SKM-1 (cell line): ENCODE measurements around the gene CKMT1B.
"Not testable (repeated sequence)": the region's sequence is repeated elsewhere in the genome, so short reads cannot be mapped to it uniquely, and the experiment has no call there.

Experiments used
- DNase-seq: peaks from one replicate; lab custom pipeline; 2025; ENCODE audit not compliant: unreplicated experiment; lab: John Stamatoyannopoulos, UW

Gene CKMT1B

DNA sequence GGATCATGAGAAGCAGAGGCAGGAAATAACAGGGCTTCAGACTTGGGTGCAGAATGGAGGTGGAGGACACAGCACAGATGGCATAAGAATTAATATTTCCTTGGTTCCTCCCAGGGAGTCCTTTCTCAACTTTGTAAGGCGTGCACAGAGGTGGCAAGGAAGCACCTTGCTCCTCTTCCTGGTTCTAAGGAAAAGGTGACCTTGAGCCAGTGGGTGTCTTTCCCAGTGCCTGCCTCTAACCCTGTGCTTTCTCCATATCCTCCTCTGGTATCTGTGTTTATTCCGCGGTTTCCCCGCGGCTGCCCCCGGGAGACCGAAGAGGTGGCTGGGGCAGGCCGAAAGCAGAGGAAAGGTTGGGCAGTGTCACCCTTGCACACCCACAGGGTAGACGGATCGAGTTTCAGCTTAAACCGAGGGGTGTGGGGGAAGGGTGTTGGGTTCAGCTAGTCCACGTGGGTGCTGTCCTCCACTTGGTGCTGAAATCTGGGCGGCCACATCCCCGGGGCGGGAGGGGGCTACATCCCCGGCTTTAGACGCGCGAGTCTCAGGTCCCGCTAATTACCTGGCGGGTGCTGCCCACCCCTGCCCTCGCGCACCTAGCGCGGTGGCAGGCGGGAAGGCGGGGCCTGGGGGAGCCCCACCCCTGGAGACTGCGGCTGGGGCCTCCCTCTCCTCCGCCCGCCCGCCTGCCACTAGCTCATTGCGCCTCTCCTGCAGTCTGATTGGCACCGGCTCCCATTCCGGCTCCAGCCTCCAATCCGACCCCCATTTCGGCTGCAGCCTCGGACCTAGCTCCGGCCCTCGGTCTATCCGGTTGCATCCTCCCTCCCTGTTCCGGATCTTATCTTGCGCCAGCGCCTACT lies at the start of gene CKMT1B:
TSS of gene CKMT1B (plus strand) at position 700 of the 863 bp plus-strand sequence. CDS start 192 bp downstream, outside the sequence.
- not testable (repeated sequence) for DNase-seq

GRCh38 chr15:43544266-43544665 lies 49.6 kb upstream of the CKMT1B start:
- DNase-seq = no peak

DNA sequence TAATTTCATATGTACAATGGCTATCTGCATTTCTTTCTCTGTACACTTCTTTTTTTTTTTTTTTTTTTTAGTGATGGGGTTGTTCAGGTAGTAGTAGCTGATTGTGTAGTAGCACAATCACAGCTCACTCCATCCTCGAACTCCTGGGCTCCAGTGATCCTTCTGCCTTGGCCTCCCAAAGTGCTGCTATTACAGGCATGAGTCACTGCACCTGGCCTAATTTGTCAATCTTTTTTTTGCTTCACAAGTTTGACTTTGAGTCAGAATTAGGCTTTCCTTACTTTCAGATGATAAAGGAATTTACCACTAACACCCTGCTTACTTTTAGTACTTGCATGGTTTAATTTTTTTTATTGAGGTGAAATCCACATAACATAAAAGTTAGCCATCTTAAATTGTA lies 48.4 kb upstream of the CKMT1B start:
- no peak for DNase-seq

DNA sequence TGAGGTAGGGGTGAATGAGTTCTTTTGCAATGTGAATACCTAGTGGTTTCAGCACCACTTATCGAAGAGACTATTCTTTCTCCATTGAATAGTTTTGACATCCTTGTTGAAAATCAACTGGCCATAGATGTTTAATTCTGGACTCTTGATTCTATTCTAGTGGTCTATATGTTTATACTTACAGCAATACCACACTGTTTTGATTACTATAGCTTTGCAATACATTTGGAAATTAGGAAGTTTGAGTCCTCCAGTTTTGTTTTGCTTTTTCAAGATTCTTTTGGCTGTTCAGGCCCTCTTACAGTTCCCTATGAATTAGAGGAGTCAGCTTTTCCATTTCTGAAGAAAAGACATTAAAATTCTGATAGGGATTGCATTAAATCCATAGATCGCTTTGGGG lies 46.3 kb upstream of the CKMT1B start:
- DNase-seq = no peak

DNA sequence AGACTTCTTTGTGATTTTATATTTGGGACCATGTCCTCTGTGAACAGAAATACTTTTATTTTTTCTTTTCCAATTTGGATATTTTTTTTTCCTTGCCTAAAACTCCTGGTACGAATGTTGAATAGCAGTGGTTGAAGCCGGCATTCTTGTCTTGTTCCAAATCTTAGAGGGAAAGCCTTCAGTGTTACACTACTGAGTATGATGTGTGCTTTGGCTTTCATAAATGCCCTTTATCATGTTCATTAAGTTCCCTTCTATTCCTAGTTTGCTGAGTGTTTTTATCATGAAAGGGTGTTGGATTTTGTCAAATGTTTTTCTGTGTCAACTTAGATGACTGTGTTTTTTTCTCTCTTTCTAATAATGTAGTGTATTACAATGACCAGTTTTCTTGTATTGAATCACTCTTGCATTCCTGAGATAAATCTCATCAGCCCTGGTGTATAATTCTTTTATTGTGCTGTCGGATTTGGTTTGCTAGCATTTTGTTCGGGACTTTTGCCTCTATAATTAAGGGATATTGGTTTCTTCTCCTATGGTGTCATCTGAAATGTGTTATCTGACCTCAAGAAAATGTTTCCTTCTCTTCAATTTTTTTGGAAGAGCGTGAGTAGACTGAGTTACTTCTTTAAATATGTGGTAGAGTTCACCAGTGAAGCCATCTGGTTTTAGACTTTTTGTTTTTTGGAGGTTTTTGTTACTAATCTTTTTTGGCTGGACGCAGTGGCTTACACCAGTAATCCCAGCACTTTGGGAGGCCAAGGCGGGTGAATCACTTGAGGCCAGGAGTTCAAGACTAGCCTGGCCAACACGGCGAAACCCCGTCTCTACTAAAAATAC lies 43.1 kb upstream of the CKMT1B start:
- no peak for DNase-seq

GRCh38 chr15:43552256-43552655 lies 41.6 kb upstream of the CKMT1B start:
- no peak for DNase-seq

- DNase-seq = no peak
Observed at GRCh38 chr15:43552986-43553385, 40.8 kb upstream of the CKMT1B start.

DNA sequence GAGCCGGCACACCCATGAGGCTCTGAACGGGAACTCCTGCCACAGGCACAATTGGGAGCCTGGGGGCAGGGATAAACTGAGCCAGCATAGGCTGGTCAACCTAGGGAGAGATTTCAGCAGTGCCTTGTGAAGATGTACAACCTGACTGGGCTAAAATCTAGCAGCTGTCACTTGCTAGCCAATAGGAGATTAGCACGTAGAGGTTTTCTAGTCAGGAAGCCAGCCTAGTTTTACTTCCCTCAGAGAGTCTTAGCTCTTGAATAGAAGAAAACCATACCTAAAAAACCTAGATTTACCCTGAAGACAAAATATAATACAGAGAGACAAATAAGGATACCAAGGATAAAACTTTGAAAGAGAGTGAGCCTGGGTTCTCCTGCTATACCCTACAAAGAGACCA lies 31.1 kb upstream of the CKMT1B start:
- not testable (repeated sequence) for DNase-seq

- not testable (repeated sequence) for DNase-seq
Observed at GRCh38 chr15:43563793-43564192, 30.0 kb upstream of the CKMT1B start.

DNA sequence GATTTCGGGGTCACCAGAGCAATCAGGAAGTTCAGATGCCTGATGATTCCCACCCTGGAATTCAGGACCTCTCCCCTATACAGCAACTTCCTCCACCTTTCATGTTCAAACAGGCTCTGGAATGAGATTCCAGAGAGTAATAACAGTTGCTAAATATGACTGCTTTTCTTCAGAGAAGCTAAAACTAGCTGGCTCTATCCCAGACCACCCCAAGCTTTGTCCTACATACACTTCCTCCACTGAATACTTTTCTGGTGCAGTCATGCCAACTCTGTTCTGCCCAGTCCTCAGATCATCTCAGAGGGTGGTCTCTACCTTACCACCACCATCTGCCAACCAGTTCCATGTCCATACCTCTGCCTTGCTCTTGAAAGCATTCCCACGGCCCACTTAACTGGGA lies 27.2 kb upstream of the CKMT1B start:
- not testable (repeated sequence) for DNase-seq

GRCh38 chr15:43574607-43575006 lies 19.2 kb upstream of the CKMT1B start:
- DNase-seq = not testable (repeated sequence)

GRCh38 chr15:43589778-43590466 lies 3.9 kb upstream of the CKMT1B start, which contains the start of gene PPIP5K1:
PPIP5K1 (minus strand) TSS chr15:43590208; CDS start chr15:43584504, 5,704 bp downstream.
- DNase-seq = not testable (repeated sequence)

DNA sequence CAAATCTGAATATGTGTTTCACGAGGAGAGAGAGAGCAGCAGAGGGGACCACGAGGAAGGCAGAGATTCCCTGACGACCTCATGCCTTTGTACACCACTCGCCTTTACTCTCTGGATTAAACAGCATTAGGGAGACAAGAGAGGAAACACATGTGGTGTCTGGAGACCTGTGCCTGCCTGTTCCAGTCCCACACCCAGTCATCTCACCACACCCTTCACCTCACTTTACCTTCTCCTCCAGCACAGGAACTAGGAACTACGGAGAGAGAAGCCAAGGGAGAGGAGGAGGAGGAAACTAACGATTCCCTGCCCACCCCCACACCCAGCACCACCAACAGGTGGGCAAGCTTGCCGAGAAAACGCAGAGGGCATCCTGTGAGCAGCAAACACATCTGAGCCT lies 986 bp upstream of the CKMT1B start:
- DNase-seq = not testable (repeated sequence)

GRCh38 chr15:43599131-43599530 lies 5.3 kb downstream of the CKMT1B start:
- not testable (repeated sequence) for DNase-seq

- not testable (repeated sequence) for DNase-seq
Observed at GRCh38 chr15:43600200-43600599, 6.4 kb downstream of the CKMT1B start.

- not testable (repeated sequence) for DNase-seq
Observed at GRCh38 chr15:43602233-43602632, 8.4 kb downstream of the CKMT1B start.

DNA sequence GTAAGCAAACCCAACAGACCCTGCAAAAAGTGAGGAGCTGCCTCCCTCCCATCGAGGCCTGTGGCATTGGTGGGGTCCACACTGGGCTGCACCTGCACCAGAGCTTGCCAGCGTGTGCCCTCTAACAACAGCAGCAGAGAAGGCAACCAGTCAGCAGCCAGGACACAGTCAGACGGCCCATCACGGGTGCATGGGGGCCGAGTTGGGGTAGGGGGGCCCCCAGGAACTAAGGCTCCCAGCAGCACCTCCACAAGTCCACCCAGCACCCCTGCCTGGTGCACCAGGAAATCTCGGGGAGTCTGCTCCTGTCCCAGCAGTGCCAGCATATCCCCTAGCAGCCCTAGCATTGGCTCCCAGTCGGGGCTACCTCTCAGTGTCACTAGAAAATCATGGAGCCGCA lies 23.9 kb downstream of the CKMT1B start:
- DNase-seq = not testable (repeated sequence)

GRCh38 chr15:43618700-43619099 lies 24.9 kb downstream of the CKMT1B start, which contains the start of gene STRC:
STRC (minus strand) TSS chr15:43618800; CDS start chr15:43618722, 78 bp downstream.
- DNase-seq = not testable (repeated sequence)

GRCh38 chr15:43622068-43622799 lies 28.4 kb downstream of the CKMT1B start:
- DNase-seq = not testable (repeated sequence)

DNA sequence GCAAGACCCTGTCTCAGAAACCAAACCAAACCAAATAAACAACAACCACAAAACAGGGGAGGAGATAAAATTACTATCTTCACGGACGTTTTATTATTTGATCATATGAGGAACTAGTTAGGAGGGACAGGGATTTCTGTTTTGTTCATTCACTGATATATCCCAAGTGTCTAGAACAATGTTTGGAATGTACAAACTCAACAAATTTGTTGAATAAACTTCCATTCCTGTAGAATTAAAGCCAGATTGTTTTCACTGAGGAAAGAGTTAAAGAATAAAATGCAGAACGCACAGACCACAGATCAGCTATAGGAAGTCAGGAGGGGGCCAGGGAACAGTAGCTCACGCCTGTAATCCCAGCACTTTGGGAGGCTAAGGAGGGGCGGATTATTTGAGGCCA lies 31.3 kb downstream of the CKMT1B start:
- no peak for DNase-seq
